Gastrocnemius medialis (tissue), 4 donors: Measurements from ENCODE around the gene CDKAL1. TPM values are rescaled to one million over a fixed set of nuclear protein-coding genes. Genes with fewer than 3 reads are reported as not detected.

Experiments
- ATAC-seq, 2 donors: fragments of 150-250 bp; one replicate each; pipeline ENCODE4 v1.9.1; 2016
- DNase-seq, 2 donors: peaks; one replicate each; pipeline ENCODE4 v3.0.0-alpha.2; 2019
- H3K27ac ChIP-seq, 4 donors: fragments of 200-600 bp; sonication (generic); 1 replicate in 1 of 4; 2 replicates in 3 of 4; pipeline ENCODE4 v1.5.1; 2016 to 2018; ENCODE audit warnings: mild to moderate bottlenecking in 2 of 4, moderate library complexity in 1 of 4
- H3K27me3 ChIP-seq, 3 donors: fragments of 200-600 bp; sonication (generic) in 2 of 3; 1 replicate in 1 of 3; 2 replicates in 2 of 3; pipeline versions ENCODE4 v1.5.1 to v1.6.0; 2016 to 2019; ENCODE audit warnings: mild to moderate bottlenecking in 1 of 3, moderate library complexity in 1 of 3
- H3K36me3 ChIP-seq, 2 donors: fragments of 200-600 bp; sonication (generic) in 1 of 2; one replicate each; pipeline ENCODE4 v1.5.1; 2017 to 2018
- H3K4me1 ChIP-seq, 2 donors: fragments of 200-600 bp; sonication (generic) in 1 of 2; one replicate each; pipeline ENCODE4 v1.5.1; 2016 to 2017; ENCODE audit warnings: mild to moderate bottlenecking in 2 of 2
- H3K4me3 ChIP-seq, 4 donors: fragments of 200-600 bp; sonication (generic) in 3 of 4; 1 replicate in 1 of 4; 2 replicates in 3 of 4; pipeline ENCODE4 v1.5.1; 2016 to 2019; ENCODE audit warnings: mild to moderate bottlenecking in 2 of 4
- H3K9me3 ChIP-seq, 3 donors: fragments of 200-600 bp; sonication (generic) in 2 of 3; 1 replicate in 1 of 3; 2 replicates in 2 of 3; pipeline ENCODE4 v1.5.1; 2016 to 2019
- POLR2A ChIP-seq, 2 donors: fragments of 450-650 bp; IDR thresholded peaks; one replicate each; pipeline ENCODE4 v1.6.1; 2017; ENCODE audit warnings: antibody characterized with exemption in 2 of 2, mild to moderate bottlenecking in 2 of 2, moderate library complexity in 2 of 2
- in situ Hi-C, 4 donors: fragments of 200-750 bp; cut with MboI; loops; one replicate each; pipeline versions ENCODE4 v1.15.0 to v1.8.0; 2017; ENCODE audit warnings: low sequenced_read_pairs in 4 of 4
- intact Hi-C: fragments of 100-400 bp; cut with DNase I; formaldehyde crosslinking; loops from one replicate; pipeline ENCODE4 v1.15.1; 2023; ENCODE audit warnings: low total_unique reads
- total RNA-seq, 4 donors: library from RNA; depleted of rRNA; stranded (reverse); fragments of >200 nt; gene quantifications; one replicate each; pipeline versions ENCODE4 v1.1.0 to v1.2.3, GENCODE V29; 2016
- TF ChIP-seq, protein P1 (sequence below), 5 experiments: fragments of 450-650 bp in 3 of 5; fragments of 200-600 bp in 2 of 5; sonication (generic) in 2 of 5; IDR thresholded peaks in 4 of 5; conservative IDR thresholded peaks in 1 of 5; 1 replicate in 4 of 5; 2 replicates in 1 of 5; pipeline ENCODE4 v1.5.1; 2016 to 2019; ENCODE audit warnings: antibody characterized with exemption in 5 of 5, mild to moderate bottlenecking in 3 of 5, moderate library complexity in 3 of 5

The CDKAL1 gene
- total RNA-seq, 4 donors from 2014 or later, result 9.6 to 17.0 (median 11.4) TPM

DNA sequence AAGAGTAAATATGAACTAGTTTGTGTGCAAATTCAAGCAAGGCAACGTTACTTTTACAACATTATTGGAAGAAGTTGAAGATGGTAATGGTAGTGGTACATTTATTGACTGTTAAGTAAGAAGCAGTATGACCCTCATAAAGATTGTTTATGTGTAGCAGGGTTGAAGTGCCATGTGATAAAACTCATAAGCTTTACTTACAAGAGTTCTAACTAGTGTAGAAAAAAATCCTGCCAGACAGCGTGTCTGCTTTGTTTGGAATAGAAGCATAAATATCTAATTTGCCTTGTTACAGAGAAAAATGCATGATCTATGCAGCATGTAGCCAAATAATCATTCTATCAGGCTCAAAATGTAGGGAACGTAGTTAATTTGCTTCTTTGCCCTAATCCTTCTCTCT, 608.5 kb downstream of the CDKAL1 start:
- H3K9me3 ChIP-seq, result no peaks in the 10 kb centered on the region
- no peaks in the 10 kb centered on the region for H3K36me3 ChIP-seq
- intact Hi-C loops (no loop called here), in situ Hi-C loops (no loop called here)
- no peak overlapping the region for H3K4me3 ChIP-seq
- ATAC-seq (no peak), DNase-seq (no peak)
- TF ChIP-seq POLR2A (IDR thresholded peaks at IDR 0.05), result no peak
- TF ChIP-seq, protein P1, sequence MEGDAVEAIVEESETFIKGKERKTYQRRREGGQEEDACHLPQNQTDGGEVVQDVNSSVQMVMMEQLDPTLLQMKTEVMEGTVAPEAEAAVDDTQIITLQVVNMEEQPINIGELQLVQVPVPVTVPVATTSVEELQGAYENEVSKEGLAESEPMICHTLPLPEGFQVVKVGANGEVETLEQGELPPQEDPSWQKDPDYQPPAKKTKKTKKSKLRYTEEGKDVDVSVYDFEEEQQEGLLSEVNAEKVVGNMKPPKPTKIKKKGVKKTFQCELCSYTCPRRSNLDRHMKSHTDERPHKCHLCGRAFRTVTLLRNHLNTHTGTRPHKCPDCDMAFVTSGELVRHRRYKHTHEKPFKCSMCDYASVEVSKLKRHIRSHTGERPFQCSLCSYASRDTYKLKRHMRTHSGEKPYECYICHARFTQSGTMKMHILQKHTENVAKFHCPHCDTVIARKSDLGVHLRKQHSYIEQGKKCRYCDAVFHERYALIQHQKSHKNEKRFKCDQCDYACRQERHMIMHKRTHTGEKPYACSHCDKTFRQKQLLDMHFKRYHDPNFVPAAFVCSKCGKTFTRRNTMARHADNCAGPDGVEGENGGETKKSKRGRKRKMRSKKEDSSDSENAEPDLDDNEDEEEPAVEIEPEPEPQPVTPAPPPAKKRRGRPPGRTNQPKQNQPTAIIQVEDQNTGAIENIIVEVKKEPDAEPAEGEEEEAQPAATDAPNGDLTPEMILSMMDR (IDR thresholded peaks at IDR 0.05 in 4 of 5, conservative IDR thresholded peaks at IDR 0.05 in 1 of 5), result no peak
- no peaks in the 10 kb centered on the region for H3K27me3 ChIP-seq
- H3K4me1 ChIP-seq, result no peaks in the 10 kb centered on the region
- H3K27ac ChIP-seq, result no peak overlapping the region

DNA sequence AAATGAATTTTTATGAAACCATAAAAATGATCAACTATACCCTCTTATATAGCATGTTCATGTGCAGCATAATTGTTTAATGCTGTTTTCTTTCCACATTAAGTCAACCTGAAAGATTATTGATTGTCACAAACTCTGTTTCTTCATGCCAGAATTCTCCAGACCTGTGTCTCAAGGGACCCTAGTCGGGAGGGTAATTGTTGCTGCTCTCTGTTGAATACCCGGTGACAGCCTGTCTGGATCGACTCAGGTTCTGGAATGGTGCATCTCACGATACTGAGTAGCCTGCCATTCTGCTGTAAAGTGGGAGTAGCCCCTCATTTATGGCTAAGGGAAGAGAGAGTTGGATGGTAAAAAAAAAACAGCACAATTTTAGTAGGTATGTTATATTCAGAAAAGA, 609.4 kb downstream of the CDKAL1 start:
- Histone ChIP-seq H3K27me3 (no peaks in the 10 kb centered on the region), H3K4me1 (no peaks in the 10 kb centered on the region), H3K36me3 (no peaks in the 10 kb centered on the region), H3K9me3 (no peaks in the 10 kb centered on the region), H3K27ac (no peak overlapping the region), H3K4me3 (no peak overlapping the region)
- ATAC-seq (no peak), DNase-seq (no peak)
- intact Hi-C loops, result no loop called here
- in situ Hi-C loops, result no loop called here
- TF ChIP-seq, protein P1 (IDR thresholded peaks at IDR 0.05 in 4 of 5, conservative IDR thresholded peaks at IDR 0.05 in 1 of 5), result no peak
- no peak for TF ChIP-seq POLR2A (IDR thresholded peaks at IDR 0.05)

DNA sequence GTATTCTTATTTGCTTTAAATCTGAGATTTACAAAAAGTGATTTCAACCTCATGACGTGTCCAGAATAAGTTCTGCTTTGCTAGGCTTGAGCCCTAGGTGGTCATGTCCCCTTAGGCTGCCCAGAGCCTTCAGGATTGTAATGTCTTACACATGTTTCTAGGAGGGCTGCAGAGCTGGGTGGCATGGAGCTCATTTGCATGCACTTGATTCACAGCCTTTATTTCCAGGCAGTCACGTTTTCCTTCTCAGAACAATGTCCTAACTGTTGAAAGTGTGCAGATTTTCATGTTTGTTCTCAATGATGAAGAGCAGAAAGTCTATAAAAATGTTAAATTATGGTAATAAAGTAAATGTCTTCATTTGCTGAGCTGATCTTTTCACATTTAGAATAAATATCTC, 610.7 kb downstream of the CDKAL1 start:
- Histone ChIP-seq H3K4me1 (no peaks in the 10 kb centered on the region), H3K36me3 (no peaks in the 10 kb centered on the region), H3K27ac (no peak overlapping the region), H3K4me3 (no peak overlapping the region), H3K9me3 (no peaks in the 10 kb centered on the region), H3K27me3 (no peaks in the 10 kb centered on the region)
- in situ Hi-C loops (no loop called here), intact Hi-C loops (no loop called here)
- TF ChIP-seq POLR2A (IDR thresholded peaks at IDR 0.05), result no peak
- TF ChIP-seq, protein P1 (IDR thresholded peaks at IDR 0.05 in 4 of 5, conservative IDR thresholded peaks at IDR 0.05 in 1 of 5), result no peak
- DNase-seq, result no peak
- no peak for ATAC-seq

DNA sequence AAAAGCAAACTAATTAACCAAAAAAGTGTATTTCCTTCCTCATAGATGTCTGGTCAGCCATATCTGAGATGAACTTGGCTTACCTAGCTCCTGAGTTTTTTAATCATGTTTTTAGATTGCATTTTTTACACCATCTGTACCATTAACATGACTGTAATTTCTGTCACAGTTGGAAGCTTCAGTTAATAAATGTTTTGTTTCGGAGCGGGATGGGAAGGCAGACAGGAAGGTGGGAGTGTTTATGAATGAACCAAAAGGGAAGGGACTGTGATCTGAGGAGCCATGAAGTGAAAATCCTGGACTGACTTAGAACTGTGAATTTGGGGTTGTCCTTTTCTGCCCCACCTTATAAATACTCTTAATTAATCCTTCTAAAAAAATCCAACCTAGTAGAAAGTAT, 613.7 kb downstream of the CDKAL1 start:
- intact Hi-C loops, result no loop called here

DNA sequence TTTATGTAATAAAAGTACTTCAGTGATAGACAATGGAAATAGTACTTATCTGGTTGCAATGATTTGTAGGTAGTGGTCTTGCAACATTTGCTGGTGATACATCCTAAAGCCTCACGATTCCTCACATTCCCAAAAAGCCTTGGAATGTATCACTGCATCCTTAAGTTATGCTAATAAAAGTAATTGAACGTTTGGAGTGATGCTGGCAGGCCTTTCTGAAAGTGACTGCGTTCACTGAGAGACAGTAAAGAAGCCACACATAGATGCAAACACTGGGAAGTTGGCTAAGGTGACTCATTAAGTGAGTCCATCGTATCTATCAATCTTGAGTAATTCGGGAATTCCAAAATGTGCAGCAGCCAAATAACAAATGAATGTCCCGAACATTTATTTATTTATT, 615.2 kb downstream of the CDKAL1 start:
- no peaks in the 10 kb centered on the region for H3K4me1 ChIP-seq
- H3K27me3 ChIP-seq, result no peaks in the 10 kb centered on the region
- no peaks in the 10 kb centered on the region for H3K9me3 ChIP-seq
- no peak overlapping the region for H3K4me3 ChIP-seq
- H3K36me3 ChIP-seq, result no peaks in the 10 kb centered on the region
- intact Hi-C loops, result no loop called here
- H3K27ac ChIP-seq, result no peak overlapping the region
- ATAC-seq (no peak), DNase-seq (no peak)
- in situ Hi-C loops, result no loop called here
- TF ChIP-seq, protein P1 (IDR thresholded peaks at IDR 0.05 in 4 of 5, conservative IDR thresholded peaks at IDR 0.05 in 1 of 5), result no peak
- TF ChIP-seq POLR2A (IDR thresholded peaks at IDR 0.05), result no peak

More for the DNA sequence above, 613.7 kb downstream of the CDKAL1 start:
- no peak for TF ChIP-seq POLR2A (IDR thresholded peaks at IDR 0.05)
- TF ChIP-seq, protein P1 (IDR thresholded peaks at IDR 0.05 in 4 of 5, conservative IDR thresholded peaks at IDR 0.05 in 1 of 5), result no peak
- H3K36me3 ChIP-seq, result no peaks in the 10 kb centered on the region
- H3K4me1 ChIP-seq, result no peaks in the 10 kb centered on the region
- DNase-seq (no peak), ATAC-seq (no peak)
- H3K27ac ChIP-seq, result no peak overlapping the region
- no peaks in the 10 kb centered on the region for H3K9me3 ChIP-seq
- no peaks in the 10 kb centered on the region for H3K27me3 ChIP-seq
- in situ Hi-C loops, result no loop called here
- no peak overlapping the region for H3K4me3 ChIP-seq
